Spleen (tissue), 7 donors: ENCODE data around the gene ITGBL1.

Experiments used
- CTCF ChIP-seq, 11 experiments: fragments of 200-600 bp in 7 of 11; fragments of 450-650 bp in 4 of 11; sonication (generic) in 4 of 11; IDR thresholded peaks in 8 of 11; conservative IDR thresholded peaks in 3 of 11; 1 replicate in 7 of 11; 2 replicates in 4 of 11; pipeline versions ENCODE4 v1.4.0 to v1.8.0; 2016 to 2021; ENCODE audit warnings: antibody characterized with exemption in 11 of 11, inconsistent platforms in 4 of 11, mild to moderate bottlenecking in 1 of 11
- POLR2A ChIP-seq, 3 donors: fragments of 450-650 bp; IDR thresholded peaks; one replicate each; pipeline ENCODE4 v1.5.1; 2017; ENCODE audit warnings: antibody characterized with exemption in 3 of 3, mild to moderate bottlenecking in 1 of 3
- POLR2AphosphoS5 ChIP-seq, 3 donors: sonication (generic); formaldehyde crosslinking; IDR thresholded peaks; one replicate each; pipeline ENCODE4 v1.5.1; 2017; ENCODE audit warnings: antibody characterized with exemption in 3 of 3
- donor health status: DM: no; HTN: no; CAD: no; lungs with moderate emphysema.
- donor health status: DM: no; HTN: no; CAD: no.
- donor health status: DM: no; HTN: no; CAD: no.

GRCh38 chr13:101474419-101474957 lies 22.0 kb downstream of the ITGBL1 start:
- TF ChIP-seq CTCF (IDR thresholded peaks at IDR 0.05 in 8 of 11, conservative IDR thresholded peaks at IDR 0.05 in 3 of 11) (no peak), POLR2A (IDR thresholded peaks at IDR 0.05) (no peak), POLR2AphosphoS5 (IDR thresholded peaks at IDR 0.05) (no peak)
